Mucosa of rectum (tissue), 2 donors: Measurements from ENCODE around the gene MRPS33.

ENCODE experiments used
- H3K27ac ChIP-seq, 2 donors: one replicate each; pipeline ENCODE4 v1.7.0; 2013; ENCODE audit warnings: inconsistent platforms in 2 of 2, low read depth in 2 of 2, low read length in 2 of 2
- H3K27me3 ChIP-seq, 2 donors: one replicate each; pipeline ENCODE4 v1.7.0; 2013; ENCODE audit warnings: low read length in 2 of 2; ENCODE audit not compliant: control insufficient read depth in 2 of 2, insufficient read depth in 2 of 2
- H3K36me3 ChIP-seq, 2 donors: one replicate each; pipeline ENCODE4 v1.7.0; 2013; ENCODE audit warnings: low read length in 2 of 2; ENCODE audit not compliant: control insufficient read depth in 2 of 2, insufficient read depth in 2 of 2
- H3K4me1 ChIP-seq, 2 donors: one replicate each; pipeline ENCODE4 v1.7.0; 2013; ENCODE audit warnings: low read length in 2 of 2, mild to moderate bottlenecking in 1 of 2; ENCODE audit not compliant: control insufficient read depth in 2 of 2, insufficient read depth in 2 of 2
- H3K4me3 ChIP-seq, 2 donors: one replicate each; pipeline ENCODE4 v1.7.0; 2013; ENCODE audit warnings: low read length in 2 of 2
- H3K9ac ChIP-seq, 2 donors: one replicate each; pipeline ENCODE4 v1.7.0; 2013; ENCODE audit warnings: low read length in 2 of 2, low read depth in 1 of 2, mild to moderate bottlenecking in 1 of 2
- H3K9me3 ChIP-seq, 2 donors: one replicate each; pipeline ENCODE4 v1.7.0; 2013; ENCODE audit warnings: low read length in 2 of 2; ENCODE audit not compliant: control insufficient read depth in 2 of 2
- donor health status: healthy.
- donor health status: Normal muscosa, but diverticular disease.

The MRPS33 gene

GRCh38 chr7:141012696-141013344 lies 1.9 kb downstream of the MRPS33 start:
- Histone ChIP-seq H3K4me1 (peaks cover 10 to 24% of the 10 kb centered on the region in 2 donors), H3K36me3 (peaks cover 9 to 12% of the 10 kb centered on the region in 2 donors), H3K4me3 (peak overlapping the region in 1 of 2 donors; percentile 81), H3K27me3 (peaks cover 0 to 2% of the 10 kb centered on the region in 2 donors), H3K9me3 (no peaks in the 10 kb centered on the region), H3K9ac (no peak overlapping the region), H3K27ac (peak overlapping the region; percentile 26 to 33)

GRCh38 chr7:141012044-141012685 lies 2.6 kb downstream of the MRPS33 start:
- H3K4me3 ChIP-seq: no peak overlapping the region
- peak overlapping the region in 1 of 2 donors; percentile 5 for H3K27ac ChIP-seq
- peaks cover 10 to 24% of the 10 kb centered on the region in 2 donors for H3K4me1 ChIP-seq
- peaks cover 0 to 2% of the 10 kb centered on the region in 2 donors for H3K27me3 ChIP-seq
- no peaks in the 10 kb centered on the region for H3K9me3 ChIP-seq
- no peak overlapping the region for H3K9ac ChIP-seq
- H3K36me3 ChIP-seq: peaks cover 14 to 18% of the 10 kb centered on the region in 2 donors

- Histone ChIP-seq H3K4me3 (no peak overlapping the region), H3K27ac (no peak overlapping the region), H3K36me3 (peaks cover 21 to 25% of the 10 kb centered on the region in 2 donors), H3K9me3 (no peaks in the 10 kb centered on the region), H3K4me1 (peaks cover 10 to 24% of the 10 kb centered on the region in 2 donors), H3K27me3 (peaks cover 0 to 1% of the 10 kb centered on the region in 2 donors), H3K9ac (no peak overlapping the region)
Observed at GRCh38 chr7:141011443-141011842, 3.3 kb downstream of the MRPS33 start.

GRCh38 chr7:141003172-141004065 lies 11.3 kb downstream of the MRPS33 start:
- no peak overlapping the region for H3K4me3 ChIP-seq
- peaks cover 0 to 2% of the 10 kb centered on the region in 2 donors for H3K4me1 ChIP-seq
- H3K27me3 ChIP-seq: no peaks in the 10 kb centered on the region
- H3K36me3 ChIP-seq: peaks cover 19 to 25% of the 10 kb centered on the region in 2 donors
- H3K27ac ChIP-seq: no peak overlapping the region
- no peaks in the 10 kb centered on the region for H3K9me3 ChIP-seq
- no peak overlapping the region for H3K9ac ChIP-seq

DNA sequence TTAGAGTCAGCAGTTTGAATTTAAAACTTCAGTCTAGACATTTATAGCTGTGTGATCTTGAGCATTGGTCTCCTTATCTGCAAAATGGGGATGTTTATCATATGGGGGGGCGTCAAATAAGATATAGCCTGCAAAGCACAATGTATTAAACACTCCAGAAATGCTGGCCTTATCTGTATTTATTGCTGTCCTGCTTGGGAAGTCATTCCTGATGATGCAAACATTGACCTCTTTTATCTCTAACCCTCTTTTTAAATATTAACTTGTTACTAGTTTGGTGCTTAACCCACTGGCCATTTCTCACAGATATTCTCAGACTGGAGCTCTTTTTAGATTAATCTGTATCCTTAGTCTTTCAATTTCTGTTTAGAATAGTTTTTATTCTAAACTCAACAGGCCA lies 13.2 kb downstream of the MRPS33 start:
- no peaks in the 10 kb centered on the region for H3K27me3 ChIP-seq
- no peak overlapping the region for H3K27ac ChIP-seq
- no peak overlapping the region for H3K9ac ChIP-seq
- H3K4me3 ChIP-seq: no peak overlapping the region
- H3K36me3 ChIP-seq: peaks cover 3 to 9% of the 10 kb centered on the region in 2 donors
- H3K9me3 ChIP-seq: no peaks in the 10 kb centered on the region
- H3K4me1 ChIP-seq: peaks cover 0 to 2% of the 10 kb centered on the region in 2 donors

- Histone ChIP-seq H3K9ac (no peak overlapping the region), H3K27me3 (no peaks in the 10 kb centered on the region), H3K36me3 (peaks cover 2 to 6% of the 10 kb centered on the region in 2 donors), H3K27ac (no peak overlapping the region), H3K4me3 (no peak overlapping the region), H3K9me3 (no peaks in the 10 kb centered on the region), H3K4me1 (peaks cover 0 to 2% of the 10 kb centered on the region in 2 donors)
Observed at GRCh38 chr7:141001122-141001521, 13.6 kb downstream of the MRPS33 start.

DNA sequence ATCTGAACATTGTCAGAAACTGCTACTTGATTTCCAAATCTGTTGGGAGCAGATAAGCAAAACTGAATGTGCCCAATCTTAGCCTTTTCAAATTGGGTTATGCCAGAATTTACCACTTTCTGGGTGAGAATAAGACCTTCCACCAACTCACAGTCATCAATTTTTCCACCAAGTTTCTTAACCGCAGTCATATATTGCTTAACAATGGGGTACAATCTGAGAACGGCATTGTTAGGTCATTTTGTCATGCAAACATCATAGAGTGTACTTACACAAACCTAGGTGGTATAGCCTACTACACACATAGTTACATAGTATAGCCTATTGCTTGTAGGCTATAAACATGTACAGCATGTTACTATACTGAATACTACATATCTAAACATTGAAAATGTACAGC lies 16.0 kb downstream of the MRPS33 start:
- Histone ChIP-seq H3K4me3 (no peak overlapping the region), H3K36me3 (no peaks in the 10 kb centered on the region), H3K27me3 (no peaks in the 10 kb centered on the region), H3K4me1 (peaks cover 0 to 2% of the 10 kb centered on the region in 2 donors), H3K9ac (no peak overlapping the region), H3K9me3 (no peaks in the 10 kb centered on the region), H3K27ac (no peak overlapping the region)

GRCh38 chr7:140992422-140992821 lies 22.3 kb downstream of the MRPS33 start:
- no peaks in the 10 kb centered on the region for H3K27me3 ChIP-seq
- H3K9ac ChIP-seq: no peak overlapping the region
- H3K36me3 ChIP-seq: no peaks in the 10 kb centered on the region
- H3K4me1 ChIP-seq: no peaks in the 10 kb centered on the region
- no peaks in the 10 kb centered on the region for H3K9me3 ChIP-seq
- H3K4me3 ChIP-seq: no peak overlapping the region
- no peak overlapping the region for H3K27ac ChIP-seq

- Histone ChIP-seq H3K4me3 (no peak overlapping the region), H3K9ac (no peak overlapping the region), H3K27me3 (no peaks in the 10 kb centered on the region)
Observed at GRCh38 chr7:140990193-140990962, 24.4 kb downstream of the MRPS33 start.

More at GRCh38 chr7:140990193-140990962, 24.4 kb downstream of the MRPS33 start:
- no peaks in the 10 kb centered on the region for H3K9me3 ChIP-seq
- H3K36me3 ChIP-seq: no peaks in the 10 kb centered on the region
- no peak overlapping the region for H3K27ac ChIP-seq
- H3K4me1 ChIP-seq: no peaks in the 10 kb centered on the region
